ENCODE measurements around the gene PPP1R15B.

GRCh38 chr1:204421441-204421840, 9.8 kb upstream of the PPP1R15B start:
- no peak for TF ChIP-seq YY1 (IDR thresholded peaks at IDR 0.05; ENCODE audit: insufficient read depth, insufficient read length)
- TF ChIP-seq SUZ12 (IDR thresholded peaks at IDR 0.05; ENCODE audit: extremely low read depth, insufficient read depth, insufficient read length) = no peak

Measured in NT2/D1 (cell line).